ENCODE measurements around the gene CRISP2. TPM values are rescaled to one million over a fixed set of nuclear protein-coding genes. Genes with fewer than 3 reads are reported as not detected.

Gene CRISP2
- total and polyA plus RNA-seq, 9 of the 15 experiments (the other 6 are each of a cell fraction or from before 2014, with no cell fraction given) = not detected

- Histone ChIP-seq H3K36me3 (ENCODE audit: control insufficient read depth, insufficient read depth, low read length) (no peaks in the 10 kb centered on the region; the same call in 2 of the 3 replicates), H3K4me1 (replicated peaks in 1 of 2; ENCODE audit: control insufficient read depth in 2 of 2, insufficient read depth in 2 of 2, low read length in 2 of 2) (peaks cover 4 to 28% of the 10 kb centered on the region in 2 experiments; a peak in 3 of 5 replicates), H2AFZ (ENCODE audit: low read depth, low read length) (no peak overlapping the region), H3K79me2 (ENCODE audit: control insufficient read depth, insufficient read depth, low read length) (no peaks in the 10 kb centered on the region), H3K9me3 (replicated peaks; ENCODE audit: control insufficient read depth, insufficient read depth, low read depth, low read length) (no peaks in the 10 kb centered on the region), H3K9me1 (ENCODE audit: control insufficient read depth, insufficient read depth, low read length) (no peaks in the 10 kb centered on the region), H3K4me2 (ENCODE audit: insufficient read depth, low read length) (no peak overlapping the region), H3K9ac (ENCODE audit: insufficient read depth in 1 of 2, low read depth in 2 of 2, low read length in 2 of 2) (no peak overlapping the region), H3K27me3 (ENCODE audit: control insufficient read depth in 2 of 2, insufficient read depth in 2 of 2, low read length in 2 of 2) (no peaks in the 10 kb centered on the region), H3K4me3 (no peak overlapping the region), H4K20me1 (replicated peaks; ENCODE audit: control insufficient read depth, insufficient read depth, low read length) (no peaks in the 10 kb centered on the region), H3K27ac (ENCODE audit: extremely low read depth, low read depth, low read length) (no peak overlapping the region)
- no peak for TF ChIP-seq CCAR2 (IDR thresholded peaks at IDR 0.05; ENCODE audit: low read depth, low read length)
- TF ChIP-seq ZNF224 (CRISPR knock-in tag; IDR thresholded peaks at IDR 0.05) = no peak
- TF ChIP-seq ZNF592 (IDR thresholded peaks at IDR 0.05) = no peak
- TF ChIP-seq SMARCB1 (IDR thresholded peaks at IDR 0.05; ENCODE audit: insufficient read length, low read depth) = no peak
- TF ChIP-seq NR1H2 (CRISPR knock-in tag; IDR thresholded peaks at IDR 0.05) = no peak
- TF ChIP-seq TGIF2 (CRISPR knock-in tag; IDR thresholded peaks at IDR 0.05) = no peak
- TF ChIP-seq ZNF140 (CRISPR knock-in tag; IDR thresholded peaks at IDR 0.05) = no peak
- no peak for TF ChIP-seq HIVEP1 (CRISPR knock-in tag; IDR thresholded peaks at IDR 0.05)
- TF ChIP-seq GTF2B (IDR thresholded peaks at IDR 0.05; ENCODE audit: extremely low read depth, insufficient read length) = no peak
- no peak for TF ChIP-seq HMGXB4 (CRISPR knock-in tag; IDR thresholded peaks at IDR 0.05)
- no peak for TF ChIP-seq BDP1 (IDR thresholded peaks at IDR 0.05; ENCODE audit: insufficient read depth, insufficient read length)
- TF ChIP-seq PHTF2 (CRISPR knock-in tag; IDR thresholded peaks at IDR 0.05) = no peak
- no peak for TF ChIP-seq ASH1L (IDR thresholded peaks at IDR 0.05; ENCODE audit: borderline replicate concordance, low read depth, partially characterized antibody)
- TF ChIP-seq NONO (IDR thresholded peaks at IDR 0.05; ENCODE audit: low read depth in 2 of 2, low read length in 1 of 2) = no peak
- TF ChIP-seq EP400 (IDR thresholded peaks at IDR 0.05) = no peak
- DNase-seq (ENCODE audit: extremely low read depth in 1 of 4, low spot score in 3 of 4) = no peak
- ChIA-PET POLR2A (no interaction called here), CTCF (ENCODE audit: low intra/inter-chr PET ratio) (no interaction called here)
- in situ Hi-C loops (cut with MboI) = no loop called here
- FAIRE-seq = no peak
- BruUV-seq (replicated peaks) = no TSS peak
- intact Hi-C loops (cut with micrococcal nuclease) = loop anchor here (5.0 kb wide), 1 partner anchor 117 kb away; no protein-coding TSS in a partner anchor
- 0 out of 3 replicates have a peak, but pooled peaks have one; percentile 31 for ATAC-seq
These were observed 16.9 kb upstream of the CRISP2 start for GRCh38 chr6:49730251-49730650.
